HL-60 (cell line): ENCODE measurements around the gene RAB10.

Source experiments
- CTCF ChIP-seq: IDR thresholded peaks from one replicate; pipeline ENCODE4 v1.5.1; 2011; ENCODE audit warnings: low read length, control low read depth, inconsistent platforms; ENCODE audit not compliant: insufficient read depth
- GABPA ChIP-seq: IDR thresholded peaks from 2 replicates; pipeline ENCODE4 v1.6.1; 2012; ENCODE audit warnings: low read depth
- POLR2AphosphoS5 ChIP-seq: IDR thresholded peaks from 2 replicates; pipeline ENCODE4 v1.6.1; 2012; ENCODE audit warnings: low read depth
- REST ChIP-seq: IDR thresholded peaks from 2 replicates; pipeline ENCODE4 v1.6.1; 2012; ENCODE audit warnings: low read depth; ENCODE audit not compliant: insufficient replicate concordance
- SPI1 ChIP-seq: IDR thresholded peaks from 2 replicates; pipeline ENCODE4 v1.6.1; 2012; ENCODE audit warnings: low read depth, mild to moderate bottlenecking, borderline replicate concordance

- TF ChIP-seq REST (no peak), CTCF (no peak), POLR2AphosphoS5 (no peak), SPI1 (no peak), GABPA (no peak)
Observed at GRCh38 chr2:26067186-26067974, 33.5 kb downstream of the RAB10 start.
